IMR-90 (cell line): ENCODE measurements around the gene A4GNT. TPM values are rescaled to one million over a fixed set of nuclear protein-coding genes. Genes with fewer than 3 reads are reported as not detected.

Experiments
- ATAC-seq: fragments of 200-7000 bp; cut with Tn5 transposase; 2 replicates; pipeline ENCODE4 v1.9.1; 2020; ENCODE audit warnings: low read depth, mild to moderate bottlenecking, moderate library complexity
- BruUV-seq: library from RNA; stranded (reverse); fragments of 400-500 nt; replicated peaks from 2 replicates; lab custom pipeline; 2021; lab: Mats Ljungman, UMichigan
- CTCF ChIA-PET: fragments of 300-600 bp; formaldehyde crosslinking; extraction: SDS; loops from one replicate; lab custom pipeline; 2021; ENCODE audit warnings: antibody characterized with exemption; lab: Yijun Ruan, JAX
- POLR2A ChIA-PET: fragments of 300-600 bp; sonication (Branson Sonifier 250); formaldehyde crosslinking; loops from one replicate; lab custom pipeline; 2022; ENCODE audit warnings: antibody characterized with exemption; ENCODE audit not compliant: unreplicated experiment; lab: Charles Lee
- DNase-seq: peaks from one replicate; pipeline ENCODE4 v3.0.0; 2013
- H2AFZ ChIP-seq: replicated peaks from 2 replicates; pipeline ENCODE3; 2013; ENCODE audit warnings: low read length, mild to moderate bottlenecking; ENCODE audit not compliant: poor library complexity
- H2AK5ac ChIP-seq: 2 replicates; pipeline ENCODE4 v1.6.1; 2013; ENCODE audit warnings: low read depth, low read length, inconsistent platforms
- H2AK9ac ChIP-seq: replicated peaks from 2 replicates; pipeline ENCODE3; 2013; ENCODE audit warnings: mild to moderate bottlenecking, low read depth, low read length, moderate library complexity; ENCODE audit not compliant: poor library complexity
- H2BK120ac ChIP-seq: 2 replicates; pipeline ENCODE4 v1.6.1; 2013; ENCODE audit warnings: low read depth, low read length, inconsistent platforms
- H2BK15ac ChIP-seq: 3 replicates; pipeline ENCODE4 v1.6.1; 2013; ENCODE audit warnings: low read depth, low read length, inconsistent platforms
- H2BK20ac ChIP-seq: 2 replicates; pipeline ENCODE4 v1.6.1; 2013; ENCODE audit warnings: low read depth, mild to moderate bottlenecking, inconsistent platforms, low read length, moderate library complexity
- H2BK5ac ChIP-seq: 2 replicates; pipeline ENCODE4 v1.6.1; 2013; ENCODE audit warnings: mild to moderate bottlenecking, low read depth, low read length, inconsistent platforms; ENCODE audit not compliant: poor library complexity, severe bottlenecking
- H3K14ac ChIP-seq: replicated peaks from 2 replicates; pipeline ENCODE4 v1.6.1; 2013; ENCODE audit warnings: low read depth, low read length, inconsistent platforms
- H3K18ac ChIP-seq: 2 replicates; pipeline ENCODE4 v1.6.1; 2013; ENCODE audit warnings: low read depth, low read length, control low read depth
- H3K23ac ChIP-seq: 2 replicates; pipeline ENCODE4 v1.6.1; 2013; ENCODE audit warnings: low read depth, low read length, inconsistent platforms
- H3K27ac ChIP-seq: 2 replicates; pipeline ENCODE4 v1.5.1; 2013; ENCODE audit warnings: mild to moderate bottlenecking, control low read depth, low read length; ENCODE audit not compliant: insufficient read depth
- H3K27me3 ChIP-seq: 2 replicates; pipeline ENCODE4 v1.6.1; 2013; ENCODE audit warnings: low read length; ENCODE audit not compliant: control insufficient read depth, insufficient read depth
- H3K36me3 ChIP-seq: 2 replicates; pipeline ENCODE4 v1.6.1; 2013; ENCODE audit warnings: low read length, mixed read lengths; ENCODE audit not compliant: control insufficient read depth, insufficient read depth
- H3K4ac ChIP-seq: 2 replicates; pipeline ENCODE4 v1.6.1; 2013; ENCODE audit warnings: low read depth, low read length, inconsistent platforms
- H3K4me1 ChIP-seq: 2 replicates; pipeline ENCODE4 v1.6.1; 2013; ENCODE audit warnings: low read length, mixed read lengths; ENCODE audit not compliant: control insufficient read depth, insufficient read depth
- H3K4me2 ChIP-seq: 2 replicates; pipeline ENCODE4 v1.6.1; 2013; ENCODE audit warnings: low read depth, mild to moderate bottlenecking, control low read depth, low read length, moderate library complexity
- H3K4me3 ChIP-seq: 2 replicates; pipeline ENCODE4 v1.5.1; 2013; ENCODE audit warnings: low read depth, mild to moderate bottlenecking, control low read depth, low read length, moderate library complexity; ENCODE audit not compliant: insufficient read depth
- H3K56ac ChIP-seq: 2 replicates; pipeline ENCODE4 v1.6.1; 2013; ENCODE audit warnings: low read length, inconsistent platforms; ENCODE audit not compliant: insufficient read depth; ENCODE audit errors: extremely low read depth
- H3K79me1 ChIP-seq, 2 experiments: 2 replicates each; pipeline ENCODE4 v1.6.1; 2013; ENCODE audit warnings: low read length in 2 of 2, inconsistent platforms in 1 of 2, low read depth in 1 of 2
- H3K9ac ChIP-seq: 2 replicates; pipeline ENCODE4 v1.6.1; 2013; ENCODE audit warnings: low read depth, low read length, control low read depth
- H3K9me1 ChIP-seq: 2 replicates; pipeline ENCODE4 v1.6.1; 2013; ENCODE audit warnings: low read length, inconsistent platforms; ENCODE audit not compliant: insufficient read depth
- H3K9me3 ChIP-seq: 2 replicates; pipeline ENCODE4 v1.6.1; 2013; ENCODE audit warnings: low read length; ENCODE audit not compliant: control insufficient read depth, insufficient read depth
- H4K20me1 ChIP-seq: 2 replicates; pipeline ENCODE4 v1.6.1; 2013; ENCODE audit warnings: low read length, inconsistent platforms; ENCODE audit not compliant: insufficient read depth
- H4K5ac ChIP-seq: 2 replicates; pipeline ENCODE4 v1.6.1; 2013; ENCODE audit warnings: mild to moderate bottlenecking, low read depth, low read length, control low read depth
- H4K8ac ChIP-seq, 2 experiments: 2 replicates each; pipeline ENCODE4 v1.6.1; 2013; ENCODE audit warnings: low read depth in 2 of 2, low read length in 2 of 2, control low read depth in 1 of 2, inconsistent platforms in 1 of 2
- H4K91ac ChIP-seq: 2 replicates; pipeline ENCODE4 v1.6.1; 2013; ENCODE audit warnings: low read depth, low read length, inconsistent platforms; ENCODE audit not compliant: insufficient read depth
- BHLHE40 ChIP-seq: fragments of 150-350 bp; IDR thresholded peaks from 2 replicates; pipeline ENCODE4 v1.6.1; 2016; ENCODE audit warnings: mild to moderate bottlenecking, low read depth, low read length
- CEBPB ChIP-seq: IDR thresholded peaks from 2 replicates; pipeline ENCODE4 v1.6.1; 2012; ENCODE audit warnings: low read depth, low read length, improper control_type of control experiment
- CHD1 ChIP-seq: IDR thresholded peaks from 2 replicates; pipeline ENCODE4 v1.6.1; 2012; ENCODE audit warnings: low read depth, low read length, improper control_type of control experiment
- FOS ChIP-seq: fragments of 150-350 bp; IDR thresholded peaks from 2 replicates; pipeline ENCODE4 v1.6.1; 2016; ENCODE audit warnings: low read depth, low read length
- MAFK ChIP-seq: IDR thresholded peaks from 2 replicates; pipeline ENCODE4 v1.6.1; 2012; ENCODE audit warnings: low read depth, low read length, improper control_type of control experiment
- MAZ ChIP-seq: IDR thresholded peaks from 2 replicates; pipeline ENCODE4 v1.6.1; 2012; ENCODE audit warnings: low read depth, mild to moderate bottlenecking, low read length, improper control_type of control experiment, moderate library complexity, borderline replicate concordance
- MXI1 ChIP-seq: IDR thresholded peaks from 2 replicates; pipeline ENCODE4 v1.6.1; 2012; ENCODE audit warnings: low read depth, mild to moderate bottlenecking, low read length, moderate library complexity, borderline replicate concordance
- NFE2L2 ChIP-seq: fragments of 150-350 bp; IDR thresholded peaks from 2 replicates; pipeline ENCODE4 v1.6.1; 2016; ENCODE audit warnings: low read depth, mild to moderate bottlenecking, low read length
- POLR2A ChIP-seq: IDR thresholded peaks from 2 replicates; pipeline ENCODE4 v1.6.1; 2012; ENCODE audit warnings: mild to moderate bottlenecking, low read depth, low read length
- RAD21 ChIP-seq: IDR thresholded peaks from 2 replicates; pipeline ENCODE4 v1.6.1; 2012; ENCODE audit warnings: low read length, improper control_type of control experiment
- RCOR1 ChIP-seq: IDR thresholded peaks from 2 replicates; pipeline ENCODE4 v1.6.1; 2012; ENCODE audit warnings: mild to moderate bottlenecking, low read length, improper control_type of control experiment; ENCODE audit not compliant: insufficient replicate concordance
- RFX5 ChIP-seq: IDR thresholded peaks from 2 replicates; pipeline ENCODE4 v1.8.0; 2012; ENCODE audit warnings: low read depth, mild to moderate bottlenecking, low read length, moderate library complexity
- SMC3 ChIP-seq: fragments of 150-350 bp; IDR thresholded peaks from 2 replicates; pipeline ENCODE4 v1.6.1; 2016; ENCODE audit warnings: low read depth, mild to moderate bottlenecking, antibody characterized with exemption, low read length, moderate library complexity
- WGBS, 2 experiments: methylation state at CpG; one replicate each; pipeline versions ENCODE4 v1.1.5 to v1.1.7; 2013; ENCODE audit warnings: missing lambda C conversion rate in 2 of 2; ENCODE audit not compliant: insufficient read length in 1 of 2; ENCODE audit errors: extremely low coverage in 2 of 2; 5-methylcytosine and 5-hydroxymethylcytosine counted together
- dilution Hi-C: fragments of 300-500 bp; cut with HindIII; formaldehyde crosslinking; loops from one replicate; pipeline ENCODE4 v1.14.3; 2018; ENCODE audit warnings: low sequenced_read_pairs; ENCODE audit not compliant: unreplicated experiment
- in situ Hi-C: fragments of 300-500 bp; cut with MboI; formaldehyde crosslinking; loops from 3 replicates; pipeline ENCODE4 v1.14.3; 2019; ENCODE audit warnings: low sequenced_read_pairs, inconsistent platforms, mixed read lengths
- intact Hi-C: fragments of 100-400 bp; cut with micrococcal nuclease; formaldehyde crosslinking; loops from 2 replicates; pipeline ENCODE4 v1.10.0; 2022
- polyA plus RNA-seq, 3 experiments: library from polyadenylated mRNA; depleted of rRNA; stranded (reverse); fragments of >200 nt; gene quantifications; 2 replicates each; pipeline ENCODE4 v1.2.3, GENCODE V29; 2012; ENCODE audit warnings: low replicate concordance in 1 of 3
- total RNA-seq: library from RNA; depleted of rRNA; stranded (reverse); fragments of >200 nt; gene quantifications from 2 replicates; pipeline ENCODE4 v1.2.3, GENCODE V29; 2012
- TF ChIP-seq, protein P1 (sequence below): fragments of 150-350 bp; IDR thresholded peaks from 2 replicates; pipeline ENCODE4 v1.6.1; 2017; ENCODE audit warnings: mild to moderate bottlenecking, antibody characterized with exemption, low read length, low read depth
- TF ChIP-seq, protein P2 (sequence below): conservative IDR thresholded peaks from 2 replicates; pipeline ENCODE4 v1.5.1; 2012; ENCODE audit warnings: mild to moderate bottlenecking, low read depth, low read length, improper control_type of control experiment
- TF ChIP-seq, protein P3 (sequence below): fragments of 150-350 bp; IDR thresholded peaks from 2 replicates; pipeline ENCODE4 v1.6.1; 2016; ENCODE audit warnings: low read depth, mild to moderate bottlenecking, low read length, moderate library complexity, borderline replicate concordance

Gene A4GNT
- total and polyA plus RNA-seq, 2 of the 4 experiments (the other 2 are of a cell fraction): not detected

DNA sequence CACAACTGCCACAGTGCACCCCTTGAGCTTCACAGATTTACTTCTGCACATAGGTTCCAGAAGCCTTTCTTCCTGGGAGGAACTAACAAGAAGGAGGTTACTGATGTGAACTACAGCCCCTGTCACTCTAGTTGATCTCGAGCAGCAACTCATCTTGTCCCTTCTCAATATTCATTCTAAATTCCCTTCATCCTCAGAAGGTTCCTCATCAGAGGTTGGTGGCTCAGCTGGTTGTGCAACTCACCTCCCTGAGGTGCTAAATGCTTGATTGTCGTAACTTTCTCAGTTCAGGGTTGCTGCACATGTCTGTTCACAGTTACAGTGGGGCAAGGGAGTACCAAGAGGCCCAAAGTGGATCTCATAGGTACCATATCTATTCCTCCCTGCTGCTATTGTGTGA lies 5.7 kb upstream of the A4GNT start:
- Histone ChIP-seq H3K18ac (no peak overlapping the region), H3K4me3 (no peak overlapping the region), H3K9me1 (no peaks in the 10 kb centered on the region), H4K91ac (no peak overlapping the region), H3K23ac (no peak overlapping the region), H3K56ac (no peak overlapping the region), H2AK9ac (no peak overlapping the region), H3K9me3 (no peaks in the 10 kb centered on the region), H2BK20ac (no peak overlapping the region), H3K9ac (no peak overlapping the region), H3K27ac (no peak overlapping the region), H4K8ac (no peak overlapping the region), H3K4me2 (no peak overlapping the region), H2BK5ac (no peak overlapping the region), H2AK5ac (no peak overlapping the region), H2AFZ (no peak overlapping the region), H3K27me3 (peaks cover 10% of the 10 kb centered on the region), H4K20me1 (no peaks in the 10 kb centered on the region), H3K36me3 (no peaks in the 10 kb centered on the region), H3K4ac (no peak overlapping the region), H2BK120ac (no peak overlapping the region), H4K5ac (no peak overlapping the region), H3K4me1 (peaks cover 3% of the 10 kb centered on the region), H3K79me1 (no peaks in the 10 kb centered on the region), H2BK15ac (no peak overlapping the region), H3K14ac (no peak overlapping the region)
- TF ChIP-seq RFX5: no peak
- TF ChIP-seq NFE2L2: no peak
- no peak for TF ChIP-seq MAFK
- TF ChIP-seq MAZ: no peak
- TF ChIP-seq, protein P1, sequence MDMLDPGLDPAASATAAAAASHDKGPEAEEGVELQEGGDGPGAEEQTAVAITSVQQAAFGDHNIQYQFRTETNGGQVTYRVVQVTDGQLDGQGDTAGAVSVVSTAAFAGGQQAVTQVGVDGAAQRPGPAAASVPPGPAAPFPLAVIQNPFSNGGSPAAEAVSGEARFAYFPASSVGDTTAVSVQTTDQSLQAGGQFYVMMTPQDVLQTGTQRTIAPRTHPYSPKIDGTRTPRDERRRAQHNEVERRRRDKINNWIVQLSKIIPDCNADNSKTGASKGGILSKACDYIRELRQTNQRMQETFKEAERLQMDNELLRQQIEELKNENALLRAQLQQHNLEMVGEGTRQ: no peak
- TF ChIP-seq, protein P2, sequence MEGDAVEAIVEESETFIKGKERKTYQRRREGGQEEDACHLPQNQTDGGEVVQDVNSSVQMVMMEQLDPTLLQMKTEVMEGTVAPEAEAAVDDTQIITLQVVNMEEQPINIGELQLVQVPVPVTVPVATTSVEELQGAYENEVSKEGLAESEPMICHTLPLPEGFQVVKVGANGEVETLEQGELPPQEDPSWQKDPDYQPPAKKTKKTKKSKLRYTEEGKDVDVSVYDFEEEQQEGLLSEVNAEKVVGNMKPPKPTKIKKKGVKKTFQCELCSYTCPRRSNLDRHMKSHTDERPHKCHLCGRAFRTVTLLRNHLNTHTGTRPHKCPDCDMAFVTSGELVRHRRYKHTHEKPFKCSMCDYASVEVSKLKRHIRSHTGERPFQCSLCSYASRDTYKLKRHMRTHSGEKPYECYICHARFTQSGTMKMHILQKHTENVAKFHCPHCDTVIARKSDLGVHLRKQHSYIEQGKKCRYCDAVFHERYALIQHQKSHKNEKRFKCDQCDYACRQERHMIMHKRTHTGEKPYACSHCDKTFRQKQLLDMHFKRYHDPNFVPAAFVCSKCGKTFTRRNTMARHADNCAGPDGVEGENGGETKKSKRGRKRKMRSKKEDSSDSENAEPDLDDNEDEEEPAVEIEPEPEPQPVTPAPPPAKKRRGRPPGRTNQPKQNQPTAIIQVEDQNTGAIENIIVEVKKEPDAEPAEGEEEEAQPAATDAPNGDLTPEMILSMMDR: no peak
- no peak for TF ChIP-seq BHLHE40
- TF ChIP-seq RAD21: no peak
- TF ChIP-seq SMC3: no peak
- TF ChIP-seq CEBPB: no peak
- TF ChIP-seq RCOR1: no peak
- no peak for TF ChIP-seq CHD1
- TF ChIP-seq MXI1: no peak
- TF ChIP-seq, protein P3, sequence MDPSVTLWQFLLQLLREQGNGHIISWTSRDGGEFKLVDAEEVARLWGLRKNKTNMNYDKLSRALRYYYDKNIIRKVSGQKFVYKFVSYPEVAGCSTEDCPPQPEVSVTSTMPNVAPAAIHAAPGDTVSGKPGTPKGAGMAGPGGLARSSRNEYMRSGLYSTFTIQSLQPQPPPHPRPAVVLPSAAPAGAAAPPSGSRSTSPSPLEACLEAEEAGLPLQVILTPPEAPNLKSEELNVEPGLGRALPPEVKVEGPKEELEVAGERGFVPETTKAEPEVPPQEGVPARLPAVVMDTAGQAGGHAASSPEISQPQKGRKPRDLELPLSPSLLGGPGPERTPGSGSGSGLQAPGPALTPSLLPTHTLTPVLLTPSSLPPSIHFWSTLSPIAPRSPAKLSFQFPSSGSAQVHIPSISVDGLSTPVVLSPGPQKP: no peak
- TF ChIP-seq POLR2A: no peak
- TF ChIP-seq FOS: no peak
- in situ Hi-C loops: no loop called here
- POLR2A ChIA-PET: no interaction called here
- no TSS peak for BruUV-seq
- CTCF ChIA-PET: interaction anchor here (0.6 kb wide), 1 partner anchor 79 kb away, joined by 3 read pairs; no protein-coding TSS in a partner anchor
- DNase-seq (no peak), ATAC-seq (no peak)
- no CpG with 5 or more reads among the region's 2 CpGs for WGBS, 2 experiments
- dilution Hi-C loops: no loop called here
- intact Hi-C loops: no loop called here
